ENCODE results near the gene SLC6A20. TPM values are rescaled to one million over a fixed set of nuclear protein-coding genes. Genes with fewer than 3 reads are reported as not detected.
"Not testable (repeated sequence)": the region's sequence is repeated elsewhere in the genome, so short reads cannot be mapped to it uniquely, and the experiment has no call there.

Gene SLC6A20
- total RNA-seq, 4 donors from 2014 or later: 0.16 to 1.1 (median 0.26) TPM

DNA sequence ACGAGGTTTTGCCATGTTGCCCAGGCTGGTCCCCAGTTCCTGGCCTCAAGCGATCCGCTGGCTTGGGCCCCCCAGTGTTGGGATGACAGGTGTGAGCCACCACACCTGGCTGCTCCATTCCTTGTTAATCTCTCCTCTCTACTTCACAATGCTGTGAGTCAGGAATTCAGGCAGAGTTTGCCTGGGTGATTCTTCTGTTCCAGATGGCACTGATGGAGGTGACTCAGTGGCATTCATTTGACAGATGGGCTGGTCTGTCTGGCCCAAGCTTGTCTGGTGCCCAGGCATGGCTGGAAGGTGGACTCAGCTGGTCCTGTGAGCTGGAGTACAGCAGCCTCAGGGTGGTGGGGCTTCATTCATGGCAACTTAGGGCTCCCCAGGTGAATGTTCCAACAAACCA lies 43.2 kb downstream of the SLC6A20 start:
- no peak for ATAC-seq
- Histone ChIP-seq H3K27ac (no peak overlapping the region), H3K9me3 (no peaks in the 10 kb centered on the region), H3K4me1 (no peaks in the 10 kb centered on the region), H3K27me3 (no peaks in the 10 kb centered on the region), H3K36me3 (peaks cover 0 to 2% of the 10 kb centered on the region in 2 donors), H3K4me3 (no peak overlapping the region)
- 88% methylated on average over 3 of the region's 3 CpGs; no CpG with 5 or more reads in 1 of the 2 donors for WGBS, 2 donors (ENCODE audit: low coverage in 1 of 2)
- TF ChIP-seq EP300 (IDR thresholded peaks at IDR 0.05) (no peak), POLR2A (IDR thresholded peaks at IDR 0.05) (no peak), POLR2AphosphoS5 (IDR thresholded peaks at IDR 0.05) (no peak)
- TF ChIP-seq, protein P1, sequence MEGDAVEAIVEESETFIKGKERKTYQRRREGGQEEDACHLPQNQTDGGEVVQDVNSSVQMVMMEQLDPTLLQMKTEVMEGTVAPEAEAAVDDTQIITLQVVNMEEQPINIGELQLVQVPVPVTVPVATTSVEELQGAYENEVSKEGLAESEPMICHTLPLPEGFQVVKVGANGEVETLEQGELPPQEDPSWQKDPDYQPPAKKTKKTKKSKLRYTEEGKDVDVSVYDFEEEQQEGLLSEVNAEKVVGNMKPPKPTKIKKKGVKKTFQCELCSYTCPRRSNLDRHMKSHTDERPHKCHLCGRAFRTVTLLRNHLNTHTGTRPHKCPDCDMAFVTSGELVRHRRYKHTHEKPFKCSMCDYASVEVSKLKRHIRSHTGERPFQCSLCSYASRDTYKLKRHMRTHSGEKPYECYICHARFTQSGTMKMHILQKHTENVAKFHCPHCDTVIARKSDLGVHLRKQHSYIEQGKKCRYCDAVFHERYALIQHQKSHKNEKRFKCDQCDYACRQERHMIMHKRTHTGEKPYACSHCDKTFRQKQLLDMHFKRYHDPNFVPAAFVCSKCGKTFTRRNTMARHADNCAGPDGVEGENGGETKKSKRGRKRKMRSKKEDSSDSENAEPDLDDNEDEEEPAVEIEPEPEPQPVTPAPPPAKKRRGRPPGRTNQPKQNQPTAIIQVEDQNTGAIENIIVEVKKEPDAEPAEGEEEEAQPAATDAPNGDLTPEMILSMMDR (IDR thresholded peaks at IDR 0.05): no peak

DNA sequence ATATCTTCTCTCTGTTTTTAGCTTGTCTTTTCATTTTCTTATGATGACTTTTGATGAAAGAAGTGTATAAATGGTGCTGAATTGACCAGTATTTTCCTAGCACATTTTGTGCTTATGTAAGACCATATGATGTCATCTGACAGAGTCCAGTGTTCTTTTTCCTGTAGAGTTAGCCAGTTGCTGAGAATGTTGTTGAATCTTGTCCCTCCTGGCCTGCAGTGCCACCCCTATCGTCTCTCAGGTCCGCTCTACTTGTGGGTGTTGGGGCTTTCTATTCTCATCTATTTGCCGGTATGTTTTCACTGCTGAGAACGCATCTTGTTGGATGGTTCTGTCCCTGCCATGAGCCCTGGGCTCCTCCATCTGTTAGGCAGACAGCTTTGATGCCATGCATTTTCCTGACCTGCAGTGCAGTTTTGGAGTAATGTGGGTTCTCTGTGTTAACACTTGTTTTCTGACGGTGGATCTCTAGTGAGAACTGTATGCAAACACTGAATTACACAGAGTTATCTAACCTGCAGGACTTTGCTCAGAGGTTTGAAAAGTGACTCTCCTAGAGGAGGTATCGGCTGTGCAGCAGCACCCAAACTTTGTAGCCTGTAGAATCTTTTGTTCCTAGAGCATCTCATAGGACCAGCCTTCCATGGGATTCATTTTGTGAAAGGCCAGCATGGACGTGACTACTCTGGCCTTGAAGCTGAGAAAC lies 44.6 kb downstream of the SLC6A20 start:
- Histone ChIP-seq H3K4me3 (no peak overlapping the region), H3K36me3 (peaks cover 0 to 16% of the 10 kb centered on the region in 2 donors), H3K9me3 (no peaks in the 10 kb centered on the region), H3K27me3 (no peaks in the 10 kb centered on the region), H3K4me1 (no peaks in the 10 kb centered on the region), H3K27ac (no peak overlapping the region)
- ATAC-seq: no peak
- TF ChIP-seq, protein P1 (IDR thresholded peaks at IDR 0.05): no peak
- no peak for TF ChIP-seq EP300 (IDR thresholded peaks at IDR 0.05)
- TF ChIP-seq POLR2AphosphoS5 (IDR thresholded peaks at IDR 0.05): no peak
- no peak for TF ChIP-seq POLR2A (IDR thresholded peaks at IDR 0.05)
- WGBS, 2 donors (ENCODE audit: low coverage in 1 of 2): 85 to 89% methylated on average over 6 to 7 of the region's 7 CpGs

DNA sequence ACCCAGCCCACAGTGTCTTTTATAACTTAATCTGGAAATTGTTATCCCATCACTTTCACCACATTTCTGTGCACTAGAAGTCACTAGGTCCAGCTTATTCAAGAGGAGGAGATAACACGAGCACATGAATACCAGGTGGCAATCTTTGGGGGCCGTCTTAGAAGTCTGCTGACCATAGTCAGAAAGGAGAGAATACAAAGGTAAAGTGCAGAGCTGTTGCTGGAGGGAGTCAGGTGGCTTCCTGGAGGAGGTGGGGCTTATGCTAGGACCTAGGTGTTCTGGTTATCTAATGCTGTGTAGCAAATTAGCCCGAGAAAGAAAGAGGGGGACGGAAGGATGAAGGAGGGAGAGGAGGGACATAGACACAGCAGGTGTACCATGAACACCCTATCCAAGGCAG lies 46.5 kb downstream of the SLC6A20 start:
- WGBS, 2 donors (ENCODE audit: low coverage in 1 of 2): 92 to 96% methylated on average over 2 of the region's 4 CpGs
- Histone ChIP-seq H3K27me3 (no peaks in the 10 kb centered on the region), H3K36me3 (peaks cover 0 to 34% of the 10 kb centered on the region in 2 donors), H3K4me1 (no peaks in the 10 kb centered on the region), H3K4me3 (no peak overlapping the region), H3K27ac (no peak overlapping the region), H3K9me3 (no peaks in the 10 kb centered on the region)
- TF ChIP-seq, protein P1 (IDR thresholded peaks at IDR 0.05): no peak
- no peak for TF ChIP-seq EP300 (IDR thresholded peaks at IDR 0.05)
- no peak for ATAC-seq

DNA sequence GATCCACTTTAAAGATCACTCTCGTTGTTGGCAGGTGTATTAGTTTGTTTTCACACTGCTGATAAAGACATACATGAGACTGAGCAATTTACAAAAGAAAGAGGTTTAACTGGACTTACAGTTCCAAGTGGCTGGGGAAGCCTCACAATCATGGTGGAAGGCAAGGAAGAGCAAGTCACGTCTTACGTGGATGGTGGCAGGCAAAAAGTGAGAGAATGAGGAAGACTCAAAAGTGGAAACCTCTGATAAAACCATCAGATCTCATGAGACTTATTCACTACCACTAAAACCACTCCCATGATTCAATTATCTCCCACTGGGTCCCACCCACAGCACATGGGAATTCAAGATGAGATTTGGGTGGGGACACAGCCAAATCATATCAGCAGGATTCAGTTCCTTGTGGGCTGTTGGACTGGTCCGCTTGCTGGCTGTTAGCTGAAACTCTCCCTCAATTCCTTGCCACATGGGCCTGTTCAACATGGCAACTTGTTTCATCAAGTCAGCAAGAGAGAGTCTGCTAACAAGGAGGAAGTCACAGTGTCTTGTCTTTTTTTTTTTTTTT lies 47.2 kb downstream of the SLC6A20 start:
- not testable (repeated sequence) for H3K4me1 ChIP-seq, H3K27ac ChIP-seq, H3K9me3 ChIP-seq, H3K27me3 ChIP-seq, ATAC-seq, H3K4me3 ChIP-seq
- H3K36me3 ChIP-seq: peaks cover 0 to 42% of the 10 kb centered on the region in 2 donors
- WGBS, 2 donors (ENCODE audit: low coverage in 1 of 2): 81 to 87% methylated on average over 2 of the region's 4 CpGs

DNA sequence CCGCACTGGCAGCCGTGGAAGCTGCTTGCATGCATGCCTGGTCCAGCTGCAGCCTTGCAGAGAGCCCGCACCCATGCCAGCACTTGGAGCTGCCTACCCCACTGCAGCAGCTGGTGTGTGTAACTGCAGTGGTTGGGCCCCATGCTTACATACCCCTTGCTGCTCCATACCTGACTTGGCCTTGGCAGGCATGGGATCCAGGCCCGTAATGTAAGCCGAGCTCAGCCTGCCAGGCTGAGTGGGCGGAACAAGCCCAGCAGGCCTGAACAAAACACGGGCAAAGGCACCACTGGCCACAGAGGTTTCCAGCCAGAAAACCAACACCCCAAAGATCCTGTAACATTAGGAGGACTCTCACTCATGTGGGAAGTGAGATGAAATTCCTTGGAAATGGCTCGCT lies 48.3 kb downstream of the SLC6A20 start:
- H3K36me3 ChIP-seq: peaks cover 0 to 52% of the 10 kb centered on the region in 2 donors
- H3K27ac ChIP-seq: no peak overlapping the region
- TF ChIP-seq, protein P1 (IDR thresholded peaks at IDR 0.05): no peak
- TF ChIP-seq EP300 (IDR thresholded peaks at IDR 0.05): no peak
- no peak for TF ChIP-seq POLR2A (IDR thresholded peaks at IDR 0.05)
- TF ChIP-seq POLR2AphosphoS5 (IDR thresholded peaks at IDR 0.05): no peak
- 89 to 100% methylated on average over 1 to 4 of the region's 8 CpGs for WGBS, 2 donors (ENCODE audit: low coverage in 1 of 2)
- no peaks in the 10 kb centered on the region for H3K9me3 ChIP-seq
- no peaks in the 10 kb centered on the region for H3K27me3 ChIP-seq
- no peaks in the 10 kb centered on the region for H3K4me1 ChIP-seq
- H3K4me3 ChIP-seq: no peak overlapping the region
- no peak for ATAC-seq

All from gastroesophageal sphincter (tissue), 4 donors.